BE2C (cell line): Measurements from ENCODE around the gene RHOH.

Experiments
- DNase-seq: peaks from one replicate; pipeline ENCODE4 v3.0.0-alpha.2; 2020
- H3K27me3 ChIP-seq: fragments of 250-450 bp; sonication (Bioruptor Pico); 2 replicates; pipeline ENCODE4 v1.5.1; 2020; ENCODE audit warnings: mild to moderate bottlenecking
- H3K36me3 ChIP-seq: fragments of 250-450 bp; sonication (Bioruptor Pico); 2 replicates; pipeline ENCODE4 v1.5.1; 2020; ENCODE audit warnings: mild to moderate bottlenecking
- H3K4me1 ChIP-seq: fragments of 250-450 bp; sonication (Bioruptor Pico); 2 replicates; pipeline ENCODE4 v1.5.1; 2020
- H3K4me3 ChIP-seq: 2 replicates; pipeline ENCODE4 v1.5.1; 2011; ENCODE audit warnings: low read depth, low read length
- H3K9me3 ChIP-seq: fragments of 250-450 bp; sonication (Bioruptor Pico); 2 replicates; pipeline ENCODE4 v1.5.1; 2020
- CTCF ChIP-seq: IDR thresholded peaks from 2 replicates; pipeline ENCODE4 v1.5.1; 2012; ENCODE audit warnings: mild to moderate bottlenecking, low read depth, low read length

Gene RHOH

GRCh38 chr4:40223343-40223742 is 26.5 kb downstream of the RHOH start:
- no peak for DNase-seq
- Histone ChIP-seq H3K27me3 (no peaks in the 10 kb centered on the region), H3K9me3 (no peaks in the 10 kb centered on the region), H3K4me1 (no peaks in the 10 kb centered on the region), H3K4me3 (no peak overlapping the region), H3K36me3 (no peaks in the 10 kb centered on the region)
- no peak for TF ChIP-seq CTCF

GRCh38 chr4:40224432-40224831 is 27.6 kb downstream of the RHOH start:
- H3K4me3 ChIP-seq = no peak overlapping the region
- H3K9me3 ChIP-seq = no peaks in the 10 kb centered on the region
- TF ChIP-seq CTCF = no peak
- H3K4me1 ChIP-seq = no peaks in the 10 kb centered on the region
- no peaks in the 10 kb centered on the region for H3K36me3 ChIP-seq
- H3K27me3 ChIP-seq = no peaks in the 10 kb centered on the region
- DNase-seq = no peak

- Histone ChIP-seq H3K4me1 (no peaks in the 10 kb centered on the region), H3K4me3 (no peak overlapping the region), H3K36me3 (no peaks in the 10 kb centered on the region), H3K27me3 (no peaks in the 10 kb centered on the region), H3K9me3 (no peaks in the 10 kb centered on the region)
- DNase-seq = no peak
- TF ChIP-seq CTCF = no peak
Observed at GRCh38 chr4:40225497-40225896, 28.7 kb downstream of the RHOH start.

GRCh38 chr4:40227284-40227683 is 30.5 kb downstream of the RHOH start:
- no peak for DNase-seq

GRCh38 chr4:40228497-40229365 is 31.9 kb downstream of the RHOH start:
- no peaks in the 10 kb centered on the region for H3K27me3 ChIP-seq
- TF ChIP-seq CTCF = peak; percentile 48
- no peaks in the 10 kb centered on the region for H3K4me1 ChIP-seq
- no peak overlapping the region for H3K4me3 ChIP-seq
- no peaks in the 10 kb centered on the region for H3K9me3 ChIP-seq
- no peak for DNase-seq
- H3K36me3 ChIP-seq = no peaks in the 10 kb centered on the region

More at GRCh38 chr4:40227284-40227683, 30.5 kb downstream of the RHOH start:
- TF ChIP-seq CTCF = no peak
- no peaks in the 10 kb centered on the region for H3K27me3 ChIP-seq
- H3K4me1 ChIP-seq = no peaks in the 10 kb centered on the region
- H3K9me3 ChIP-seq = no peaks in the 10 kb centered on the region
- no peaks in the 10 kb centered on the region for H3K36me3 ChIP-seq
- H3K4me3 ChIP-seq = no peak overlapping the region

- Histone ChIP-seq H3K27me3 (no peaks in the 10 kb centered on the region), H3K9me3 (no peaks in the 10 kb centered on the region), H3K4me1 (no peaks in the 10 kb centered on the region), H3K4me3 (no peak overlapping the region), H3K36me3 (no peaks in the 10 kb centered on the region)
- TF ChIP-seq CTCF = no peak
- DNase-seq = no peak
Observed at GRCh38 chr4:40231316-40231863, 34.6 kb downstream of the RHOH start.
